Measurements from ENCODE around the gene PLEKHH2. TPM values are rescaled to one million over a fixed set of nuclear protein-coding genes. Genes with fewer than 3 reads are reported as not detected.
A peak's percentile ranks its signal among the peaks of the same experiment; 100 is the strongest.

Gene PLEKHH2
- polyA plus RNA-seq, 1 of the 3 experiments (the other 2 are of a cell fraction) = 1.9 TPM

DNA sequence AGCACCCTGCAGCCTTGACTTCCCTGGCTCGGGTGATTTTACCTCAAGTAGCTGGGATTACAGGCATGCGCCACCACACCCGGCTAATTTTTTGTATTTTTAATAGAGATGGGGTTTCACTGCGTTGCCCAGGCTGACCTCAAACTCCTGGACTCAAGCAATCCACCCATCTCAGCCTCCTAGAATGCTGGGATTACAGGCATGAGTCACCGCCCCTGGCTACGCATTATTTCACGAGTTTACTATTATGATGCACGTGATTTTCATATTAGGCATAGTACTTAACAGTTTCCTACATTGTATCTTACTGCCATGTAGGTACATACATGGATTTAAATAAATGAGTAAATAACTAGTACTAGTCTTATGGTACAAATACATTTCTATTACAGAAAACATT, 141.2 kb downstream of the PLEKHH2 start:
- no peaks in the 10 kb centered on the region for H3K9me3 ChIP-seq
- H3K4me2 ChIP-seq = no peak overlapping the region
- H3K4me1 ChIP-seq (ENCODE audit: control insufficient read depth in 1 of 2, insufficient read depth in 2 of 2, low read depth in 1 of 2, low read length in 1 of 2) = peaks cover 3 to 4% of the 10 kb centered on the region in 2 experiments; a peak in 2 of 4 replicates
- no peak for DNase-seq
- H2AFZ ChIP-seq (ENCODE audit: low read depth) = no peak overlapping the region
- TF ChIP-seq, protein P1, sequence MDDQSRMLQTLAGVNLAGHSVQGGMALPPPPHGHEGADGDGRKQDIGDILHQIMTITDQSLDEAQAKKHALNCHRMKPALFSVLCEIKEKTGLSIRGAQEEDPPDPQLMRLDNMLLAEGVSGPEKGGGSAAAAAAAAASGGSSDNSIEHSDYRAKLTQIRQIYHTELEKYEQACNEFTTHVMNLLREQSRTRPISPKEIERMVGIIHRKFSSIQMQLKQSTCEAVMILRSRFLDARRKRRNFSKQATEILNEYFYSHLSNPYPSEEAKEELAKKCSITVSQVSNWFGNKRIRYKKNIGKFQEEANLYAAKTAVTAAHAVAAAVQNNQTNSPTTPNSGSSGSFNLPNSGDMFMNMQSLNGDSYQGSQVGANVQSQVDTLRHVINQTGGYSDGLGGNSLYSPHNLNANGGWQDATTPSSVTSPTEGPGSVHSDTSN (IDR thresholded peaks at IDR 0.05) = no peak
- POLR2A ChIA-PET = no interaction called here
- H3K36me3 ChIP-seq (replicated peaks in 1 of 2; ENCODE audit: control insufficient read depth in 1 of 2, insufficient read depth in 2 of 2, low read length in 1 of 2) = peaks cover 8 to 13% of the 10 kb centered on the region in 2 experiments
- peaks cover 4% of the 10 kb centered on the region for H3F3A ChIP-seq (replicated peaks; ENCODE audit: insufficient read depth)
- peaks cover 9% of the 10 kb centered on the region for H3K79me2 ChIP-seq (ENCODE audit: insufficient read depth)
- CTCF ChIA-PET = interaction anchor here (1.4 to 2.4 kb wide), 2 partner anchors 13 to 20 kb away, joined by 3 to 6 read pairs; no protein-coding TSS in a partner anchor
- 95% methylated on average over 8 of the region's 8 CpGs for WGBS (ENCODE audit: low lambda C conversion rate)
- no peaks in the 10 kb centered on the region for H3K9me2 ChIP-seq
- H4K20me1 ChIP-seq (ENCODE audit: insufficient read depth) = no peaks in the 10 kb centered on the region
- no peak overlapping the region for H3K27ac ChIP-seq (ENCODE audit: low read depth in 2 of 2, low read length in 1 of 2)
- H3K9ac ChIP-seq = no peak overlapping the region
- H3K4me3 ChIP-seq (ENCODE audit: low read depth in 2 of 2, low read length in 1 of 2) = no peak overlapping the region
- H3K27me3 ChIP-seq (ENCODE audit: insufficient read depth) = no peaks in the 10 kb centered on the region

DNA sequence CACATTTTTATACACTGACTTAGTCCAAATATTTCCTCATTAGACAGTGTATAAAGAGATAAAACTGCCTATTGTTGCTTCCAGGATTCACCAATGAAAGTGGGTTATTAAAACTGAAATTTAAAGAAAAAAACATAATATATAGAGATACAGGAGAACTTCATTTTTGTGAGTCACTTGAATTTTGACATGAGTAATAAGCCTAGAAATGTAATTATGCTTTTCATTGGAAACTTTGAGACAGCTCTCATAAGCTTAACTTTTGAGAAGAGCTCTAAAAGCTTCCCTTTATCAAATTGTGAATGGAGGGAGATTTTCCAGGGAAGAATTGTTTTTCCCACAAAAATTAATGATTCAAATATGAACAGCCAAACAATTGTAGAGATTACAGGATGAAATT, 150.8 kb downstream of the PLEKHH2 start:
- H3K4me2 ChIP-seq = peak overlapping the region; percentile 14; the same call in 1 of the 2 replicates
- no peak for DNase-seq
- H3K9ac ChIP-seq = no peak overlapping the region; the same call in 1 of the 2 replicates
- H3K79me2 ChIP-seq (ENCODE audit: insufficient read depth) = no peaks in the 10 kb centered on the region
- ChIA-PET POLR2A (no interaction called here), CTCF (interaction anchor here (0.7 to 1.5 kb wide), 2 partner anchors 8 to 11 kb away, joined by 3 to 5 read pairs; no protein-coding TSS in a partner anchor)
- H4K20me1 ChIP-seq (ENCODE audit: insufficient read depth) = no peaks in the 10 kb centered on the region
- H3K27me3 ChIP-seq (ENCODE audit: insufficient read depth) = no peaks in the 10 kb centered on the region
- H3K9me2 ChIP-seq = no peaks in the 10 kb centered on the region
- H3K36me3 ChIP-seq (replicated peaks in 1 of 2; ENCODE audit: control insufficient read depth in 1 of 2, insufficient read depth in 2 of 2, low read length in 1 of 2) = peaks cover 21 to 57% of the 10 kb centered on the region in 2 experiments
- H3F3A ChIP-seq (replicated peaks; ENCODE audit: insufficient read depth) = peaks cover 8% of the 10 kb centered on the region
- peak overlapping the region; percentile 44; the same call in 1 of the 2 replicates for H2AFZ ChIP-seq (ENCODE audit: low read depth)
- no peaks in the 10 kb centered on the region for H3K4me1 ChIP-seq (ENCODE audit: control insufficient read depth in 1 of 2, insufficient read depth in 2 of 2, low read depth in 1 of 2, low read length in 1 of 2)
- H3K9me3 ChIP-seq = no peaks in the 10 kb centered on the region
- peak overlapping the region in 1 of 2 experiments; percentile 57; a peak in 2 of 4 replicates for H3K27ac ChIP-seq (ENCODE audit: low read depth in 2 of 2, low read length in 1 of 2)
- TF ChIP-seq EZH2phosphoT487 (IDR thresholded peaks at IDR 0.05; ENCODE audit: borderline replicate concordance, low read depth) (no peak), FOXM1 (IDR thresholded peaks at IDR 0.05; ENCODE audit: low read depth) (no peak)
- TF ChIP-seq, protein P1 (IDR thresholded peaks at IDR 0.05) = peak; percentile 19; the same call in 1 of the 2 replicates
- no peak overlapping the region for H3K4me3 ChIP-seq (ENCODE audit: low read depth in 2 of 2, low read length in 1 of 2)

DNA sequence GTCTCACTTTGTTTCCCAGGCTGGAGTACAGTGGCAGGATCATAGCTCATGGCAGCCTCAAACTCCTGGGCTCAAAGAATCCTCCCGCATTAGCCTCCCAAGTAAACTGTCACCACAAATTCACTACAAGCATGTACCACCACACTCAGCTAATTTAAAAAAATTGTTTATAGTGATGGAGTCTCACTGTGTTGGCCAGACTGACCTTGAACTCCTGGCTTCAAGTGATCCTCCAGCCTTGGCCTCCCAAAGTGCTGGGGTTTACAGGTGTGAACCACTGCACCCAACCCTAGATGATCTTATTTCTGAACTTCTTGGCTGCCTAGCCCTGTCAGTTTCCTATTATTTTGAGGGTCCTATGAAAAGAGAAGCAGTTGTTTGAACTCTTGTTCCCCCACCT, 151.6 kb downstream of the PLEKHH2 start:
- Histone ChIP-seq H3K27me3 (ENCODE audit: insufficient read depth) (no peaks in the 10 kb centered on the region), H3K4me1 (ENCODE audit: control insufficient read depth in 1 of 2, insufficient read depth in 2 of 2, low read depth in 1 of 2, low read length in 1 of 2) (no peaks in the 10 kb centered on the region), H3K36me3 (replicated peaks in 1 of 2; ENCODE audit: control insufficient read depth in 1 of 2, insufficient read depth in 2 of 2, low read length in 1 of 2) (peaks cover 21 to 57% of the 10 kb centered on the region in 2 experiments), H3K4me3 (ENCODE audit: low read depth in 2 of 2, low read length in 1 of 2) (no peak overlapping the region), H4K20me1 (ENCODE audit: insufficient read depth) (no peaks in the 10 kb centered on the region), H3K9ac (no peak overlapping the region), H3K79me2 (ENCODE audit: insufficient read depth) (no peaks in the 10 kb centered on the region), H3F3A (replicated peaks; ENCODE audit: insufficient read depth) (peaks cover 8% of the 10 kb centered on the region), H3K9me3 (no peaks in the 10 kb centered on the region), H3K9me2 (no peaks in the 10 kb centered on the region), H2AFZ (ENCODE audit: low read depth) (no peak overlapping the region), H3K4me2 (no peak overlapping the region), H3K27ac (ENCODE audit: low read depth in 2 of 2, low read length in 1 of 2) (peak overlapping the region in 1 of 2 experiments; percentile 57; a peak in 2 of 4 replicates)
- WGBS (ENCODE audit: low lambda C conversion rate) = 100% methylated on average over 1 of the region's 1 CpG
- POLR2A ChIA-PET = no interaction called here
- CTCF ChIA-PET = interaction anchor here (0.7 to 1.5 kb wide), 2 partner anchors 9 to 10 kb away, joined by 3 to 5 read pairs; no protein-coding TSS in a partner anchor
- DNase-seq = no peak
- TF ChIP-seq RAD21 (IDR thresholded peaks at IDR 0.05; ENCODE audit: low read length) = no peak
- no peak for TF ChIP-seq NFIC (IDR thresholded peaks at IDR 0.05; ENCODE audit: borderline replicate concordance)
- no peak for TF ChIP-seq MXI1 (IDR thresholded peaks at IDR 0.05; ENCODE audit: low read depth, low read length)
- no peak for TF ChIP-seq CHD2 (IDR thresholded peaks at IDR 0.05; ENCODE audit: low read length, partially characterized antibody)
- TF ChIP-seq SIN3A (IDR thresholded peaks at IDR 0.05; ENCODE audit: borderline replicate concordance, low read depth, low read length) = no peak
- TF ChIP-seq, protein P2, sequence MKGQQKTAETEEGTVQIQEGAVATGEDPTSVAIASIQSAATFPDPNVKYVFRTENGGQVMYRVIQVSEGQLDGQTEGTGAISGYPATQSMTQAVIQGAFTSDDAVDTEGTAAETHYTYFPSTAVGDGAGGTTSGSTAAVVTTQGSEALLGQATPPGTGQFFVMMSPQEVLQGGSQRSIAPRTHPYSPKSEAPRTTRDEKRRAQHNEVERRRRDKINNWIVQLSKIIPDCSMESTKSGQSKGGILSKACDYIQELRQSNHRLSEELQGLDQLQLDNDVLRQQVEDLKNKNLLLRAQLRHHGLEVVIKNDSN (IDR thresholded peaks at IDR 0.05; ENCODE audit: borderline replicate concordance, low read depth) = no peak
- no peak for TF ChIP-seq TAF1 (IDR thresholded peaks at IDR 0.05; ENCODE audit: borderline replicate concordance, low read depth, low read length)
- TF ChIP-seq GATA2 (CRISPR knock-in tag; IDR thresholded peaks at IDR 0.05) = no peak
- TF ChIP-seq TCF12 (IDR thresholded peaks at IDR 0.05) = no peak
